Erythroblast (primary cell): ENCODE data around the gene KDM4C.

Experiments used
- GATA1 ChIP-seq: IDR thresholded peaks from 2 replicates; pipeline ENCODE4 v1.6.1; 2011; ENCODE audit warnings: low read depth, mild to moderate bottlenecking, control low read depth, low read length, moderate library complexity
- POLR2A ChIP-seq: IDR thresholded peaks from 2 replicates; pipeline ENCODE4 v1.6.1; 2011; ENCODE audit warnings: mild to moderate bottlenecking, low read length

- TF ChIP-seq POLR2A (no peak), GATA1 (no peak)
These were observed 416.5 kb downstream of the KDM4C start for GRCh38 chr9:7174301-7174700.
